ENCODE data around the gene TMEM255B.

GRCh38 chr13:113770937-113771336, 11.9 kb downstream of the TMEM255B start:
- TF ChIP-seq GATA3 (IDR thresholded peaks at IDR 0.05; ENCODE audit: low read depth, low read length): no peak
- TF ChIP-seq GATA2 (IDR thresholded peaks at IDR 0.05; ENCODE audit: low read depth, low read length): no peak
